GM19452 (cell line): Measurements from ENCODE around the gene KCNK16.

Experiments used
- ATAC-seq: cut with Tn5 transposase; IDR thresholded peaks from one replicate; pipeline ENCODE4 v1.9.1; 2021; ENCODE audit not compliant: unreplicated experiment

KCNK16 gene

DNA sequence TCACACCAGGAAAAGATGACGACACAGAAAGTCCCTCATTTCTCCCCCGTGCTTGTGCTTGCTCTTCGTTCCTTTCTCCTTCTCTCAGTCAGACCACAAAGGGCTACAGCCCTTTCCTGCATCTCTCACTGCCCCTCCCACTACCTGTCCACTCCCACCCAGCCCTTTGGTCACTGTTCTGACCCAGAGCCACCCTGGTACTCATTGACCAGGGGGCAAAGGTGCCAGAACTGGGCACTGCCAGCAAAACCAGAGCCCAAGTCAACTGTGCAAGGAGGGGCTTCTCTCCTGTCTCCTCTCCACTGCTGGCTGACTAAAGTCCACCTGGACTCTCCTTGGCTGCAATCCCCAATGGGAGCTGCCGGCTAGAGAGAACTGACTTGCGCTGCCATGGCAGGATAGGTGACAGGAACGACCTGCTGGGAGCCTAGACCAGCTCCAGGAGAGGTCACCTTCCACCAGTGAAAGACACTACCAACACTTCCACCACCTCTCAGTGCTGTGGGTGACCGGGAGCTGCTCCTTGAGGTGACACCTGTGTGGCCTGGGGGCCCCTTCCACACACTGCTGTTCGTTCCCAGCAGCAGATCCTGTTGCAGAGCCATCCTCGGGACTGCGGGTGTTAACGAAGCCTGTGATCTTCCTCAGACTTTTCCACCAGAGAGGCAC lies 41.1 kb downstream of the KCNK16 start:
- no peak for ATAC-seq

DNA sequence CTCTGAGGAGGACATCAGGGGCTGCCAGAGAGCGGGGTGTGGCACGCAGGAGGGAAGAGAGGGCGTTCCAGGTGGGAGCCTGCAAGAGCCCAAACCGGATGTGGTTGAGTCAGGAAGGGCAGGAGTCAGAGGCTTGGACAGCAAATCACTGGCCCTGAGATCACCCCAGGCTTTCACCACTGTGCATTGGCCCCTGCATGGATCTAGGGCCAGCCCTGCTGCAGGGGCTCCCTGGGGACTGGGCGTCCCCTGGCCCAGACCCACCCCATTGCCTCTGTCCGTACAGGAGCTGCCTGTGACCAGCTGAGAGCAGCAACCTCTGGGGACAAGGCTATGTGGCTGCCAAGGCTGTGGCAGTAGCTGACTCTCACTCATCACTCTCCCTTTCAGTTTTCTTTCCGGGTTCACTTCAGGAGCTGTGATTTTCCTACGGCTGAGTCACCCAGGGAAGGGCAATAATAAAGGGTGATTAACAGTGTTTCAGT lies 42.2 kb downstream of the KCNK16 start:
- ATAC-seq: no peak

DNA sequence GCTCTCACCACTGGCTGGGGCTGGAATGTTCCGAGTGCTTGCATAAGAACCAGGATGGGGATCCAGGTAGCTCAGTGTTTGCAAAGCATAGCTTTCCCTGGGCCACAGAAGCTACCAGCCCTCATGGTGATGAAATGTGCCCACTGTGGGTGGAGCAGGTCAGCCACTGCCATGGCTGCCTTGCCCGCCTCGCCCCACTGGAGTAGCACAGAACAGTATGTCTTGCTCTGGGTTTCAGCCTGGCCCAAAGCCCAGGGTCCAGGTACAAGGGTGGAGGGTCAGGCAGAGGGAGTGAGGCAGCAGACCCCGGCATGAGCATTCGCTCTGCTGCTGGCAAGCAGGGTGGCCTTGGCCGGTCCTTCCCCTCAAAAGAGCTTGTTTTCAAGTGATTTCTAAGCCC lies 43.0 kb downstream of the KCNK16 start:
- ATAC-seq: no peak

DNA sequence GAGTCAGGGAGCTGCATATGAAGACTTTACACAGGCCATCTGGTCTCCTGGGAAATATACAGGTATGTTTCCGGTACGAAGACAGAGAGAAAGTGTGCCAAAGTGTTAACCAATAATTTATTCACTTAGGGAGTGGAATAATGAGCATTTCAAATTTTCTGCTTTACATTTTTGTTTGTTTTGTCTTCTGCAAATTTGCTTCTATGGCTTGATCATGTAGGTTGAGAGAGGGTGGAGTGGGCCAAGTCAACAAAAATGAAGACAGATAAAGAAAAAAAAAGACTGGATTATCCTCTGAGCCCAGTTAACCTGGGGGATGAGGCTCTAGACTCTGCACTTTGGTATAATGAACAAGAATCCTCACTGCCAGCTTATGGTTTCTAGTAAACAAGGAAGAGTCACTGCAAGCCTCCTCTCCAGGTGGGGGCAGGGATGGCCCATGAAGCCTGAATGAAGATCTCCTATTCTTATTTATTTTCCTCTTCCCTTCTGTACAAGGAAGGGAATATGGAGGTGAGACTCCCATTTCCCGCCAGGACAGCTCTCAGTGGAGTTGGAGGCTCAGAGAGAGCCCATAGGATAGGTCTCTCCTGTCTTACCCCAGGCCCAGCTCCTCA lies 46.0 kb downstream of the KCNK16 start:
- ATAC-seq: no peak

DNA sequence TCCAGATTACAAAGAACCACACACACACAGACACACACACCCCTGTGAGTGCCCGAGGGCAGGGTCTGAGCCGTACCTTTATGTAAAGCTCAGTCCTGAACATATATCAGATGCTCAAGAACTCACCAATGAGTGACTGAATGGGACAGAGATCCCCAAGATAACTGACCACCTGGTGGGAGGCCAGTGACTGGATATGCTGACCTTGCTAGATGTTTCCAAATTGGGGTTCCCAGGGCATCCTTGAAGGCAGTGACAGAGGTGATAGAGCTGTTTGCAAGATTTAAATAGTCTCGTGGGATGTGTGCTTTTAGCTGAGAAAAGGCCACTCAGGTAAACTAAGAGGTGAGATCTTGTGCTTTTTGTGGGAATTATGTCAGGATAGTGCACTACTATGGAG lies 47.6 kb downstream of the KCNK16 start:
- no peak for ATAC-seq

DNA sequence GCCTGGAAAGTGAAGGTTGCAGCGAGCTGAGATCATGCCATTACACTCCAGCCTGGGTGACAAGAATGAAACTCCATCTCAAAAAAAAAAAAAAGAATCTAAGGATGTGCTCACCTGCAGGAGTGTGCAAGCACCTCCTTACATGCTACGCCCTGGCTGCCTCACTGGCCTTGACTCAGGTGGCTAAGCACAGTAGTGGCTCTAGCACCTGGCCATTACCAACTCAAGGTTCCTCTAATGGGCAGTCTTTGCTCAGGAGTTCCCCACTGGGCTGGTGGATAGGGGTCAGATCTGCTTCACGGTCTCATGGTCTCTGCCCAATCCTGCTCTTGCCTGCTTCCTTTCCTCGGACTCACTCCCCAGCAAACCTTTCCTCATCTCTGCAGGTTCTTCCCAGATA lies 48.0 kb downstream of the KCNK16 start:
- ATAC-seq: no peak

DNA sequence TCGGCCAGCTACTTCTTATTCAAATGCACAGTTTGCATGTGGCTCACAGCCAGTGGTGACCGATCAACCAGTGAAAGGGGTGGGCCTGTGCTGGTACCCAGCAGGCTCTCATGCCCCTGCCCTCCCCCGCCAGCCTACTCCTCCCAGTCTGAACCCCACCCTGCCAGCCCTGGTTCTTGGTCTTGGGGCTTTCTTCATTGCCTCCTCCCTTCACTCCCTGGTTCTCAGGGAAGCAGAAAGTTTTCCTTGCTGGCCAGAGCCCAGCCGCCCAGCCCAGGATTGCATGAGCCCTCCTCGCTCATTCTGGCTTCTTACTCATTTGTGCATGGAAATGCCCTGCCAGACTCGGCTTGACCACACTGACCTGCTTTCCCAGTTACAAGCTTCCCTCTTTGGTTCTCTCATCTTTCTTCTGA lies 49.1 kb downstream of the KCNK16 start:
- ATAC-seq: no peak

DNA sequence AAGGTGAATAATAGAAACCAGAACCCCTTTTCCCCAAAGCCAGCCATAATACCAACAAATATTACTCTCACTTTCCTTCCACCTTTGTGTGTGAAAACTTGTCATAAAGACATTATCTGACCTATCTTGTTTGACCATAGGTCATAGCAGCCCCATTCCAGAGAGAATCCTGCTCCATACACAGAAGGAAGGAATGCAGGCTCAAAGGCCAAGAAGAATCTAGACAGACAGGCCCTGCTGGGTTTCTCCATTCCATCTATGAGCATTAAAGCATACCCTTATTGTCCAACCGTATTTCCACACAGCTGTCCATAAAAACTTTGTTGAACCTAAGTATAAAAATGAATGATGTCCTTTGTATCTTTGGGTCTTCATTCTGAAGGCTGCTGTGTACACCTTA lies 52.5 kb downstream of the KCNK16 start:
- ATAC-seq: no peak

DNA sequence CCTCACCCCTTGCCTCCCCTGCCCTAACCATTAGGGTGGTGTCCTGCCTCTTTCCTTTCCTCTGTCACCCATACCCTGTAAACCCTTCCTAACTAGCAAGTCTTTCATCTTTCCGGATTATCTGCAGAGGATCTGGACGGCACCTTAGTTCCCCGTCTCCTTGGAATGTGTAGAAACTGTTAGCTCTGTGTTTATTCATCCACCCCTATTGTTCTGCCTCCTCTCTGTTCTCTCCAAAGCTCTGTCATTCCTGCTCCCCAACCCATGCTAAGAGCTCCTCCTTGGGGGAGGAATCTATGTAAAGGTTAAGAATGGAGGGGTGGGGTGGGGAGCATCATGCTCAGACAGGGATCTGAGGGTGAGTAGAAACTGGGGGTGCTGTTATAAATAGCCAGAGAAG lies 53.8 kb downstream of the KCNK16 start:
- no peak for ATAC-seq

DNA sequence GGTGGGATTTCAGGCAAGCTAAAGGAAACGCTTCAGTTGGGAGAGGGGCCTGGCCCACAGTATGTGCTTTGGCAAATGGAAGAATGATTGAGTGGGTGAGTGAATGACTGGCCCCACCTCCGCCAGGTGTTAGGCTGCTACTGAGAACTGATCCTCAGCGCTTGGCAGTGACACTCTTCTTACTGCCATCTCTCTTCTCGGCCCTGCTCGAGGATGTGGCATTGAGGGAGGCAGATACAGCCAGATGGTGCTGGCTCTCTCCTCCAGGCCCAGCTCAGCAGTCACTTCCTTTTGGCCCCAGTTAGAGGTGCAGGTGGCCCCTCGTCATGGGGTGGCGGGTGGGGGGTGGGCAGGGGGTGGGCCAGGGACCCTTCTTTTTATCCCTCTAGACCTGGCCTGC lies 54.3 kb downstream of the KCNK16 start:
- ATAC-seq: no peak

DNA sequence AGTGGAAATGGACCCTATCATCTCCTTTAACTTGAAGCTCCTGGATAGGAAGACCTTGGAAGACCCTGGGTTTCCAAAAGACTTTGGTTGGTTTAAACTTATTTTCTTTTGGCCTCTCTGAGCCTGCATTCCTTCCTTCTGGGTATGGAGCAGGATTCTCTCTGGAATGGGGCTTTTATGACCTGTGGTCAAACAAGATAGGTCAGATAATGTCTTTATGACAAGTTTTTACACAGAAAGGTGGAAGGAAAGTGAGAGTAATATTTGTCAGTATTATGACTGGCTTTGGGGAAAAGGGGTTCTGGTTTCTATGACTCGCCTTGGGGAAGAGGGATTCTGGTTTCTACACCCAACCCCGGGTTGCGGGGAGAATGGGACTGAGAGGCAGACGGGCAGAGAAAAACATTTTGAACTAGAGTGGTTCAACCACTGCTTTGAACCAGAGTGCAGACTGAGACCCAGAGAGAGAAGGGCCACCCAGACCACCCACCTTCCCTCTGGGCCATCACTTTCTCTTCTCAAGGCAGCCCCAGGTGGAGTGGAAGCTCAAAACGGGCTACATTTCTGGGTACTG lies 55.6 kb downstream of the KCNK16 start:
- no peak for ATAC-seq

DNA sequence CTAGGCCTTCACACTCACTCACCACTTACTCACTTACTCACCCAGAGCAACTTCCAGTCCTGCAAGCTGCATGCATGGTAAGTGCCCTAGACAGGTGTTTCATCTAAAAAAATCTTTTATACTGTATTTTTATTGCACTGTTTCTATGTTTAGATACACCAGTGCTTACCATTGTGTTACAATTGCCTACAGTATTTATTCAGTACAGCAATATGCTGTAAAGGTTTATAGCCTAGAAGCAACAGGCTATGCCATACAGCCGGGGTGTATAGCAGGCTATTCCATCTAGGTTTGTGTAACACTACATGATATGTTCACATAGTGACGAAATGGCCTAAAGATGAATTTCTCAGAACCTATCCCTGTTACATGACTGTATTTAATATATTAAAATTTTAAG lies 56.1 kb downstream of the KCNK16 start:
- ATAC-seq: no peak
